Fibroblast of mammary gland (primary cell): ENCODE results near the gene GIT2.

Source experiments
- DNase-seq: peaks from one replicate; pipeline ENCODE4 v3.0.0-alpha.2; 2010; ENCODE audit warnings: low read depth
- H3K4me3 ChIP-seq: 2 replicates; pipeline ENCODE4 v1.5.1; 2011; ENCODE audit warnings: low read depth, mild to moderate bottlenecking, low read length, moderate library complexity; ENCODE audit not compliant: control insufficient read depth
- TF ChIP-seq, protein P1 (sequence below): conservative IDR thresholded peaks from 2 replicates; pipeline ENCODE4 v1.5.1; 2011; ENCODE audit warnings: low read depth, low read length, inconsistent platforms; ENCODE audit not compliant: control insufficient read depth, insufficient read depth

GIT2 gene

DNA sequence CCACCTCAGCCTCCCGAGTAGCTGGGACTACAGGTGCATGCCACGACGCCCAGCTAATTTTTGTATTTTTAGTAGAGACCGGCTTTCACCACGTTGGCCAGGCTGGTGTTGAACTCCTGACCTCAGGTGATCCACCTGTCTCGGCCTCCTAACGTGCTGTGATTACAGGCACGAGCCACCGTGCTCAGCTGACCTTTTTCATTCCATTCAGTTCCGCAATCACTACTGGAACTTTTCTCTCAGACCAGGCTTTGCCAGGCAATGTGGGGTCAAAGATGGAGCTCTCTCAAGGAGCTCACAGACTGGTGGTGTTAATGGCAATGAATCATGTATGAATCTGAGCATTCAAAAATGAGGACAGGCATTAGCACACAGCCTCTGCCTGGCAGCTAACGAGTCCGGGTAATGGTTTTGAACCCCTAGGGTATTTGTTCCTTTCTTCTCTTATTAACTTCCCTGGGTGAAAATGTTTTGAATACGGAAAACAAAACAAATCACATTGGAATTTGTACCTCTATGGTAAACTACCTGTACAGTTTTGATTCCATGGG is 105.5 kb downstream of the GIT2 start:
- DNase-seq: no peak
- TF ChIP-seq, protein P1, sequence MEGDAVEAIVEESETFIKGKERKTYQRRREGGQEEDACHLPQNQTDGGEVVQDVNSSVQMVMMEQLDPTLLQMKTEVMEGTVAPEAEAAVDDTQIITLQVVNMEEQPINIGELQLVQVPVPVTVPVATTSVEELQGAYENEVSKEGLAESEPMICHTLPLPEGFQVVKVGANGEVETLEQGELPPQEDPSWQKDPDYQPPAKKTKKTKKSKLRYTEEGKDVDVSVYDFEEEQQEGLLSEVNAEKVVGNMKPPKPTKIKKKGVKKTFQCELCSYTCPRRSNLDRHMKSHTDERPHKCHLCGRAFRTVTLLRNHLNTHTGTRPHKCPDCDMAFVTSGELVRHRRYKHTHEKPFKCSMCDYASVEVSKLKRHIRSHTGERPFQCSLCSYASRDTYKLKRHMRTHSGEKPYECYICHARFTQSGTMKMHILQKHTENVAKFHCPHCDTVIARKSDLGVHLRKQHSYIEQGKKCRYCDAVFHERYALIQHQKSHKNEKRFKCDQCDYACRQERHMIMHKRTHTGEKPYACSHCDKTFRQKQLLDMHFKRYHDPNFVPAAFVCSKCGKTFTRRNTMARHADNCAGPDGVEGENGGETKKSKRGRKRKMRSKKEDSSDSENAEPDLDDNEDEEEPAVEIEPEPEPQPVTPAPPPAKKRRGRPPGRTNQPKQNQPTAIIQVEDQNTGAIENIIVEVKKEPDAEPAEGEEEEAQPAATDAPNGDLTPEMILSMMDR: no peak
- no peak overlapping the region for H3K4me3 ChIP-seq

DNA sequence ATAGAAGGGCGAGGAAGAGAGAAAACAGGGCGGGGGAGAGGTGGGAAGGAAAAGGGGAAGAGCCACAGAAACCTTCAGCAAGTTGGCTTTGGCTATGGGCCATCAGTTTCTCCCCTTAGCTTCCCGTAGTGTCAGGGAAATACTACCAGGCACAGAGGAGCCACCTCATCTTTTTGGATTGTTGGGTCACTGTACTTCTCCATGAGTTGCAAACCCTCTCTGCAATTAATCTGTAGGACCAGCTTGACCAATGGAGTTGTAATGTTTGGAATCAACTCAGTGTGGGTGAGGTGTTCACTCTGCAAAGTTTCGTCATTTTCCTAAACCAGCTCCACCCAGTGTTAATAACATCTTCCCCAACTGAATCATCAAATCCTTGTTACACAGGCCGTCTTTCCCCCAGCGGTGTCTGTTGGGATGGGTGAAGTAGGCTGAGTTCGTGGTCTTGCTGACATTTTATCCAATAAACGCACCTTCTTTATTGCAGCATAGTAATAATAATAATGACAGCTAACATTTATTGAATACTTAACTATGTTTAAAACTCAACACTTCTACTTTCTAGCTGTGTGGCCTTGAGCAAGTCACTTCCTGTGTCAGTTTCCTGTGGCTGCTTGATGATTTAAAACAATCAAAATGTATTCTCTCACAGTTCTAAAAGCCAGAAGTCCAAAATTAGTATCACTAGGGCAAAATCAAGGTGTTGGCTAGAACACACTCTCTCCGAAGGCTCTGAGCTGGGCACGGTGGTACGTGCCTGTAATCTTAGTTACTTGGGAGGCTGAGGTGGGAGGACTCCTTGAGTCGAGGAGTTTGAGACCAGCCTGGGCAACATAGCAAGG is 107.8 kb downstream of the GIT2 start:
- DNase-seq: peak; percentile 98
- H3K4me3 ChIP-seq: no peak overlapping the region
- TF ChIP-seq, protein P1: peak; percentile 25

DNA sequence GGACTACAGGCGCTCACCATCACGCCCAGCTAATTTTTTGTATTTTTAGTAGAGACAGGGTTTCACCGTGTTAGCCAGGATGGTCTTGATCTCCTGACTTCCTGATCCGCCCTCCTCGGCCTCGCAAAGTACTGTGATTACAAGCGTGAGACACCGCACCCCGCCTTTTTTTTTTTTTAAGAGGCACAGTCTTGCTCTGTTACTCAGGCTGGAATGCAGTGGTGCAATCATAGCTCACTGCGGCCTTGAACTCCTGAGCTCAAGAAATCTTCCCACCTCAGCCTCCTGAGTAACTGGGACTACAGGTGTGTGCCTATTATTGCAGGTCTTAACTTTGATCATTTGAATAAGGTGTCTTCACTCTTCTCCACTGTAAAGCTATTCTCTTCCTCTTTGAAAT is 110.6 kb downstream of the GIT2 start:
- DNase-seq: no peak
- H3K4me3 ChIP-seq: no peak overlapping the region
- TF ChIP-seq, protein P1: no peak

DNA sequence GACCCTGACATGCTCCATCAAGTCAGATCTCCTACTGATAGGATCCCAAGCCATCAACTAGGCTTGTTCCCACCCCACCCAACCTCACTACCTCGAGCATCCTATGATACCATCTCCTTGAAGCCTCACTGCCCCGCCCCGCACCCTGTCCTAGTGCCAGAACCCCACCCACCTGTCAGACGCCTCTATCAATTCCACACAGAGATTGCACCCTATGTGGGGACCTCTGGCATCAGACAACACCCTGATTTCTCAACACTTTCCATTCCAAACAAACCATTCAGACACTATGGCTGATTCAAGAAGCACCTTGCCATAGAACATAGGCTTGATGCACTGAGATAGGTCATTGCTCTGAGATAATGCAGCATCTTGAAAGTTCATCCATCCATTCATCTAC is 112.7 kb downstream of the GIT2 start:
- H3K4me3 ChIP-seq: no peak overlapping the region
- TF ChIP-seq, protein P1: no peak

DNA sequence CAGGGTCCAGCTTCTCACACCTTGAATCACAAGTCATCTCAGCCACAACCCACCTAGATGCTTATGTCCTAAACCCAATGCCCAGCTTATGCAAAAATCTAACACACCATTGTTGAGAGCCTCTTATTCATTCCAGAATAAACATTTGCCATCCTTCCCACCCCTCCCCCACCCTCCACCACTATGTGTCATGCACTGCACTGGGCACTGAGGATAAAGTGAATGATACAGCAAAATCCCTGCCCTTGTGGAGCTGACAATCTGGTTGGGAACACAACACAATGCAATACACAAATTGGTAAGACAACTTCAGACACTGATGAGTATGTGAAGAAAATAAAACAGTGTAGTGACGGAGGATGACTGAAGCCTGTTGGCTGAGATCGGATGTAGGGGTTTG is 114.4 kb downstream of the GIT2 start:
- no peak overlapping the region for H3K4me3 ChIP-seq
- DNase-seq: peak; percentile 29
- TF ChIP-seq, protein P1: no peak

More for the DNA sequence above, 112.7 kb downstream of the GIT2 start:
- DNase-seq: no peak

DNA sequence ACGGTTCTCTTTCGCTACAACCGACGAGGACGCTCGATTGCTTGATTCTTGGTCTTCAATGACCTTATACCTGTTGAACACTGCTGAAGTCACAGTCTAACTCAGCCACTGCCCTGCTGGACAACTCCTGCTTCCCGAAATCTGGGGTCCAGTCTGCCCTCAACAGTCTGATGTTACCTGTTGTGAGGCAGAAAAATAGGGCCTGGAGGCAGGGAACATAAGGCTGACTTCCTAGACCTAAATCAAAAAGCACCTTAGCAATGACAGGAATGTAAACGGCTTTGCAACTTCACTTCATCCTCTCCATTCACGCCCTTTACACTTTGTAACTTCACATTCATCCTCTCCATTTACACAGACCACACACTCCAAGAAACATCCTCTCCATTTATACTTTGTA is 115.2 kb downstream of the GIT2 start:
- H3K4me3 ChIP-seq: peak overlapping the region; percentile 57
- TF ChIP-seq, protein P1: no peak
- no peak for DNase-seq
